Activated CD4-positive, alpha-beta T cell treated with anti-CD3 and anti-CD28 coated beads, Interleukin-2, Interleukin-6, amounts not matched to agents 100 ng/mL and 50 ng/mL, durations not matched to agents 16 hours and 8 hours (primary cell): ENCODE data around the gene MED12.

ENCODE experiments used
- DNase-seq: peaks from one replicate; pipeline ENCODE4 v3.0.0-alpha.2; 2020

MED12 gene

GRCh38 chrX:71107762-71108360 is 10.5 kb upstream of the MED12 start:
- peak; percentile 68 for DNase-seq

GRCh38 chrX:71109051-71109450 is 9.3 kb upstream of the MED12 start:
- no peak for DNase-seq

- DNase-seq = peak; percentile 93
These were observed 7.1 kb upstream of the MED12 start, which contains the start of gene IL2RG for GRCh38 chrX:71111141-71111843. Gene IL2RG (minus strand): TSS chrX:71111577. CDS start chrX:71111539, 38 bp downstream.

GRCh38 chrX:71111921-71112431 is 6.4 kb upstream of the MED12 start:
- peak; percentile 53 for DNase-seq

- DNase-seq = no peak
These were observed 1.0 kb upstream of the MED12 start for GRCh38 chrX:71117358-71117757.

GRCh38 chrX:71118985-71119535 is 664 bp downstream of the MED12 start:
- DNase-seq = no peak

- DNase-seq = no peak
These were observed 9.9 kb downstream of the MED12 start for GRCh38 chrX:71128166-71128833.

- peak; percentile 80 for DNase-seq
These were observed 10.7 kb downstream of the MED12 start for GRCh38 chrX:71128915-71129765.

- no peak for DNase-seq
These were observed 13.1 kb downstream of the MED12 start for GRCh38 chrX:71131510-71131909.

- DNase-seq = no peak
These were observed 22.0 kb downstream of the MED12 start for GRCh38 chrX:71140440-71140839.

- DNase-seq = no peak
These were observed 25.1 kb downstream of the MED12 start for GRCh38 chrX:71143508-71143907.

- no peak for DNase-seq
These were observed 26.3 kb downstream of the MED12 start, which contains the start of gene NLGN3 for GRCh38 chrX:71144651-71145050. Gene NLGN3 (plus strand): TSS chrX:71144841. CDS start chrX:71147750, 2,909 bp downstream.

GRCh38 chrX:71147496-71148277 is 29.3 kb downstream of the MED12 start:
- DNase-seq = no peak

GRCh38 chrX:71148278-71148663 is 29.9 kb downstream of the MED12 start:
- no peak for DNase-seq

- no peak for DNase-seq
These were observed 33.0 kb downstream of the MED12 start for GRCh38 chrX:71151366-71151765.

- no peak for DNase-seq
These were observed 35.8 kb downstream of the MED12 start for GRCh38 chrX:71154196-71154595.

- no peak for DNase-seq
These were observed 36.2 kb downstream of the MED12 start for GRCh38 chrX:71154641-71155040.

GRCh38 chrX:71158603-71159002 is 40.2 kb downstream of the MED12 start:
- no peak for DNase-seq

- DNase-seq = no peak
These were observed 40.9 kb downstream of the MED12 start for GRCh38 chrX:71159335-71159734.

GRCh38 chrX:71160475-71160874 is 42.1 kb downstream of the MED12 start:
- no peak for DNase-seq

GRCh38 chrX:71162981-71163380 is 44.6 kb downstream of the MED12 start:
- no peak for DNase-seq

GRCh38 chrX:71164071-71164470 is 45.7 kb downstream of the MED12 start:
- DNase-seq = no peak
